ENCODE data around the gene SGIP1.

- TF ChIP-seq POLR2A (IDR thresholded peaks at IDR 0.05) (no peak), CTCF (IDR thresholded peaks at IDR 0.05) (no peak)
Measured at GRCh38 chr1:66671455-66671854, 137.5 kb downstream of the SGIP1 start.
